ENCODE results near the gene WDR88. TPM values are rescaled to one million over a fixed set of nuclear protein-coding genes. Genes with fewer than 3 reads are reported as not detected.

The WDR88 gene
- total and polyA plus RNA-seq, 12 donors = 0.13 to 0.37 TPM; not detected in 10

DNA sequence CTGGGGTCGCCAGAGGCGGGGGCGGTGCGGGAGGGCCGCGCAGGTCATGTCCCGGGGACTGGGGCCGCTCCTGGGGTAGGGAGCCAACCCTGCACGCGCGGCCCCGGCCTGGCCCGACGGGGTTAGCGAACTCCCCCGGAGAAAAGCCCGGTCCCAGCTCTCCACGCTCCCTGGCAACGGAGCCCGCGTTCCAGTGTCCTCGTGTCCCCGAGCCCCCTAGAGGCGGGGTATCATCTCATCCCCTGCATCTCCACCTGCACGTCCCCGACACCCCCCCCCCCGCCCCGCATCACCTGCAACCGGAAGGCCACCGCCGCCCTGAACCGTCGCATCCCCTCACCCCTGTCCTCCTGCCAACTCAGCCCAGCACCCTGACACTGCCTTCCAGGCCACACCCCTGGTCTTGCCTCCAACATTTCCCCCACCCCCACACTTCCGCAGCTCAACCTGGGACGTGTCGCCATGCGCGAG, 2.7 kb downstream of the WDR88 start:
- H3K4me3 ChIP-seq = no peak overlapping the region
- no peak overlapping the region for H3K27ac ChIP-seq
- WGBS, 2 donors = 15 to 21% methylated on average over 32 to 38 of the region's 38 CpGs
- TF ChIP-seq, protein P1, sequence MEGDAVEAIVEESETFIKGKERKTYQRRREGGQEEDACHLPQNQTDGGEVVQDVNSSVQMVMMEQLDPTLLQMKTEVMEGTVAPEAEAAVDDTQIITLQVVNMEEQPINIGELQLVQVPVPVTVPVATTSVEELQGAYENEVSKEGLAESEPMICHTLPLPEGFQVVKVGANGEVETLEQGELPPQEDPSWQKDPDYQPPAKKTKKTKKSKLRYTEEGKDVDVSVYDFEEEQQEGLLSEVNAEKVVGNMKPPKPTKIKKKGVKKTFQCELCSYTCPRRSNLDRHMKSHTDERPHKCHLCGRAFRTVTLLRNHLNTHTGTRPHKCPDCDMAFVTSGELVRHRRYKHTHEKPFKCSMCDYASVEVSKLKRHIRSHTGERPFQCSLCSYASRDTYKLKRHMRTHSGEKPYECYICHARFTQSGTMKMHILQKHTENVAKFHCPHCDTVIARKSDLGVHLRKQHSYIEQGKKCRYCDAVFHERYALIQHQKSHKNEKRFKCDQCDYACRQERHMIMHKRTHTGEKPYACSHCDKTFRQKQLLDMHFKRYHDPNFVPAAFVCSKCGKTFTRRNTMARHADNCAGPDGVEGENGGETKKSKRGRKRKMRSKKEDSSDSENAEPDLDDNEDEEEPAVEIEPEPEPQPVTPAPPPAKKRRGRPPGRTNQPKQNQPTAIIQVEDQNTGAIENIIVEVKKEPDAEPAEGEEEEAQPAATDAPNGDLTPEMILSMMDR (IDR thresholded peaks at IDR 0.05) = no peak
- intact Hi-C loops (cut with DNase I) = no loop called here
- DNase-seq = no peak
- H3K36me3 ChIP-seq = peaks cover 0 to 20% (median 4%) of the 10 kb centered on the region in 9 donors
- no peak for ATAC-seq
- H3K27me3 ChIP-seq = peaks cover 0 to 40% (median 30%) of the 10 kb centered on the region in 7 donors
- H3K4me1 ChIP-seq = no peaks in the 10 kb centered on the region
- no peaks in the 10 kb centered on the region for H3K9me3 ChIP-seq

DNA sequence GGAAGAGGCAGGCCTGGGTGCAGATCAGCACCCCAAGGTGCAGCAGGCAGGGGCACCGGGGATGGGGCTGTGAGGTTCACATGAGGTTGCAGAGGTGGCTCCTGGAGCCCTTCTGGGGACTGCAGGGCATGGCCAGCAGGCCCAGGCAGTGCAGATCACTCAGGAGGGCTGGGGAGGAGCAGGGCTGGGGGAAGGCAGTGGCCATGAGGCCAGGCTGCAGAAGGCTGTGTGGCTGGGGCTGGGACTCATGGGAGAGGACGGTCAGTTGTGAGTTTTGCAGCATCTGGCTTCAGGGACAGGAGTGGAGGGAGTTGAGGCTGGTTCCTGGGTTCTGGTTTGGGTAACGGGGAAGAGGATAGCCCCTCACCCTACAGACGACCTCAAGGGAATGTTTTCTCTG, 7.3 kb downstream of the WDR88 start:
- no peaks in the 10 kb centered on the region for H3K36me3 ChIP-seq
- H3K9me3 ChIP-seq = no peaks in the 10 kb centered on the region
- TF ChIP-seq, protein P1 (IDR thresholded peaks at IDR 0.05) = no peak
- no peak overlapping the region for H3K4me3 ChIP-seq
- 56 to 65% methylated on average over 4 of the region's 4 CpGs for WGBS, 2 donors
- intact Hi-C loops (cut with DNase I) = no loop called here
- H3K27me3 ChIP-seq = peaks cover 0 to 49% (median 37%) of the 10 kb centered on the region in 7 donors
- H3K27ac ChIP-seq = no peak overlapping the region
- ATAC-seq (no peak), DNase-seq (no peak)
- peaks cover 0 to 7% (median 0%) of the 10 kb centered on the region in 9 donors for H3K4me1 ChIP-seq

DNA sequence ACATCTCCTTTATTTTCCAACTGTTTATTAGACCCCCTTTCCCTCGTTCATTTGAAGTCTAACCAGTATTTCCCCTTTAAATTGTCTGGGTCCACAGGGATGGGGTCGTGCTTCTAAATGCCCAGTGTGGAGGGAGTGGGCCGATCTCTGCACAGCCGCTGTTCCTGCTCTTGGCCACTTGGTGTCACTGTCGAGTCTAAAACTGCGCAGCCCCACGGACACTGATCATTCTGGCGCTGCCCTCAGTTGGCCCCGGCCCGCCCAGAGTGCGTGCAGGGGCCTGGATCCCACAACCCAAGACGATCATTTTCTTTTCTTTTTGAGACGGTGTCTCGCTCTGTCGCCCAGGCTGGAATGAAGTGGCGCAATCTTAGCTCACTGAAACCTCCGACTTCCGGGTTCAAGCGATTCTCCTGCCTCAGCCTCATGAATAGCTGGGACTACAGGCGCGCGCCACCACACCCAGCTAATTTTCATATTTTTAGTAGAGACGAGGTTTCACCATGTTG, 12.0 kb downstream of the WDR88 start:
- peaks cover 0 to 7% (median 0%) of the 10 kb centered on the region in 9 donors for H3K4me1 ChIP-seq
- peak; percentile 91 to 98 (median 96) for ATAC-seq

DNA sequence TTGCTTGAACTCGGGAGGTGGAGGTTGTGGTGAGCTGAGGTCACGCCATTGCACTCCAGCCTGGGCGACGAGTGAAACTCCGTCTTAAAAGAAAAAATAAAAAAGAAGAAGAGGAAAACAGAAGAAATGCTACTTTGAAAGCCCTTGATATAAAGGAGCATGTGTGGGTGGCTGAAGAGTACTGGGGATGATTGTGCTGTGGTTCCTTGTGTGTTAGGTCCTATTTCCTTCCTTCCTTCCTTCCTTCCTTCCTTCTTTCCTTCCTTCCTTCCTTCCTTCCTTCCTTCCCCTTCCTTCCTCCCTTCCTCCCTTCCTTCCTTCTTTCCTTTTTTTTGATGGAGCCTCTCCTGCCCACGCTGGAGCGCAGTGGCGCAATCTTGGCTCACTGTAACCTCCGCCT, 14.3 kb downstream of the WDR88 start:
- Histone ChIP-seq H3K4me1 (peaks cover 0 to 7% (median 0%) of the 10 kb centered on the region in 9 donors), H3K27ac (no peak overlapping the region), H3K4me3 (no peak overlapping the region), H3K36me3 (no peaks in the 10 kb centered on the region), H3K9me3 (no peaks in the 10 kb centered on the region), H3K27me3 (peaks cover 0 to 14% (median 0%) of the 10 kb centered on the region in 7 donors)
- DNase-seq = no peak
- ATAC-seq = no peak
- intact Hi-C loops (cut with DNase I) = loop anchor here in 2 of 10 donors (10.0 kb wide), 1 partner anchor 259 kb away; no protein-coding TSS in a partner anchor
- TF ChIP-seq, protein P1 (IDR thresholded peaks at IDR 0.05) = no peak
- WGBS, 2 donors = 89 to 92% methylated on average over 9 of the region's 9 CpGs

More for the DNA sequence above, 12.0 kb downstream of the WDR88 start:
- peak; percentile 53 to 57 for DNase-seq
- intact Hi-C loops (cut with DNase I) = loop anchor here (1.0 to 10.0 kb wide), 7 partner anchors 33 to 261 kb away; no protein-coding TSS in a partner anchor
- TF ChIP-seq, protein P1 (IDR thresholded peaks at IDR 0.05) = peak; percentile 77 to 95 (median 94)
- Histone ChIP-seq H3K4me3 (peak overlapping the region in 1 of 10 donors; percentile 9), H3K9me3 (no peaks in the 10 kb centered on the region), H3K27ac (no peak overlapping the region), H3K27me3 (peaks cover 0 to 18% (median 4%) of the 10 kb centered on the region in 7 donors), H3K36me3 (no peaks in the 10 kb centered on the region)
- 28 to 32% methylated on average over 23 of the region's 23 CpGs for WGBS, 2 donors

Measured in heart right ventricle (tissue), 16 donors.